Spleen (tissue), 7 donors: ENCODE results near the gene MAGI2.

ENCODE experiments used
- CTCF ChIP-seq, 11 experiments: fragments of 200-600 bp in 7 of 11; fragments of 450-650 bp in 4 of 11; sonication (generic) in 4 of 11; IDR thresholded peaks in 8 of 11; conservative IDR thresholded peaks in 3 of 11; 1 replicate in 7 of 11; 2 replicates in 4 of 11; pipeline versions ENCODE4 v1.4.0 to v1.8.0; 2016 to 2021; ENCODE audit warnings: antibody characterized with exemption in 11 of 11, inconsistent platforms in 4 of 11, mild to moderate bottlenecking in 1 of 11
- POLR2A ChIP-seq, 3 donors: fragments of 450-650 bp; IDR thresholded peaks; one replicate each; pipeline ENCODE4 v1.5.1; 2017; ENCODE audit warnings: antibody characterized with exemption in 3 of 3, mild to moderate bottlenecking in 1 of 3
- POLR2AphosphoS5 ChIP-seq, 3 donors: sonication (generic); formaldehyde crosslinking; IDR thresholded peaks; one replicate each; pipeline ENCODE4 v1.5.1; 2017; ENCODE audit warnings: antibody characterized with exemption in 3 of 3
- donor health status: DM: no; HTN: no; CAD: no; lungs with moderate emphysema.
- donor health status: DM: no; HTN: no; CAD: no.
- donor health status: DM: no; HTN: no; CAD: no.

- TF ChIP-seq CTCF (IDR thresholded peaks at IDR 0.05 in 8 of 11, conservative IDR thresholded peaks at IDR 0.05 in 3 of 11) (no peak), POLR2A (IDR thresholded peaks at IDR 0.05) (no peak), POLR2AphosphoS5 (IDR thresholded peaks at IDR 0.05) (no peak)
Measured at GRCh38 chr7:79060498-79060897, 393.0 kb downstream of the MAGI2 start.
